Fibroblast of lung (primary cell): ENCODE measurements around the gene NCKAP5. TPM values are rescaled to one million over a fixed set of nuclear protein-coding genes. Genes with fewer than 3 reads are reported as not detected.

Experiments used
- DNase-seq, 2 donors: peaks; one replicate each; pipeline versions ENCODE4 v3.0.0 to v3.0.0-alpha.2; 2010; ENCODE audit warnings: low read depth in 2 of 2
- H2AFZ ChIP-seq: 2 replicates; pipeline ENCODE4 v1.5.1; 2012; ENCODE audit warnings: low read length, control low read depth, inconsistent platforms
- H3K27ac ChIP-seq: 2 replicates; pipeline ENCODE4 v1.5.1; 2011; ENCODE audit warnings: low read length, control low read depth; ENCODE audit not compliant: insufficient read depth
- H3K27me3 ChIP-seq: 2 replicates; pipeline ENCODE4 v1.5.1; 2011; ENCODE audit warnings: mild to moderate bottlenecking, low read length; ENCODE audit not compliant: control insufficient read depth, insufficient read depth
- H3K36me3 ChIP-seq: 2 replicates; pipeline ENCODE4 v1.5.1; 2011; ENCODE audit warnings: low read length; ENCODE audit not compliant: control insufficient read depth, insufficient read depth
- H3K4me1 ChIP-seq: 2 replicates; pipeline ENCODE4 v1.5.1; 2011; ENCODE audit warnings: low read length; ENCODE audit not compliant: control insufficient read depth, insufficient read depth; ENCODE audit errors: extremely low read depth
- H3K4me2 ChIP-seq: 2 replicates; pipeline ENCODE4 v1.5.1; 2011; ENCODE audit warnings: low read length, control low read depth; ENCODE audit not compliant: insufficient read depth; ENCODE audit errors: extremely low read depth
- H3K4me3 ChIP-seq, 4 experiments: fragments of 200-600 bp in 1 of 4; sonication (generic) in 1 of 4; replicated peaks in 1 of 4; 2 replicates each; pipeline ENCODE4 v1.5.1; 2011 to 2016; ENCODE audit warnings: low read length in 4 of 4, low read depth in 3 of 4, mild to moderate bottlenecking in 3 of 4, control low read depth in 2 of 4, inconsistent platforms in 1 of 4, mixed read lengths in 1 of 4; ENCODE audit not compliant: insufficient read depth in 1 of 4; ENCODE audit errors: control extremely low read depth in 1 of 4
- H3K79me2 ChIP-seq: 2 replicates; pipeline ENCODE4 v1.5.1; 2012; ENCODE audit warnings: mild to moderate bottlenecking, low read length, inconsistent platforms; ENCODE audit not compliant: control insufficient read depth, insufficient read depth
- H3K9ac ChIP-seq: 2 replicates; pipeline ENCODE4 v1.5.1; 2011; ENCODE audit warnings: mild to moderate bottlenecking, low read length, control low read depth; ENCODE audit not compliant: insufficient read depth
- H3K9me3 ChIP-seq: 2 replicates; pipeline ENCODE4 v1.5.1; 2012; ENCODE audit warnings: low read depth, low read length; ENCODE audit not compliant: control insufficient read depth, insufficient read depth
- H4K20me1 ChIP-seq: 2 replicates; pipeline ENCODE4 v1.5.1; 2011; ENCODE audit warnings: low read length; ENCODE audit not compliant: control insufficient read depth, insufficient read depth; ENCODE audit errors: extremely low read depth
- EZH2 ChIP-seq: IDR thresholded peaks from 2 replicates; pipeline ENCODE4 v1.5.1; 2012; ENCODE audit warnings: low read length, control low read depth, mild to moderate bottlenecking; ENCODE audit errors: missing control alignments
- polyA plus RNA-seq, 2 donors: library from polyadenylated mRNA; depleted of rRNA in 1 of 2; stranded (reverse) in 1 of 2; unstranded in 1 of 2; fragments of >200 nt; gene quantifications; 2 replicates each; pipeline ENCODE4 v1.2.1, GENCODE V29; 2011 to 2012; ENCODE audit warnings: missing spikeins in 1 of 2
- total RNA-seq: library from RNA; depleted of rRNA; stranded (reverse); fragments of >200 nt; gene quantifications from 2 replicates; pipeline ENCODE4 v1.2.1, GENCODE V29; 2014
- TF ChIP-seq, protein P1 (sequence below), 2 donors: IDR thresholded peaks in 1 of 2; conservative IDR thresholded peaks in 1 of 2; 1 replicate in 1 of 2; 2 replicates in 1 of 2; pipeline ENCODE4 v1.5.1; 2011 to 2012; ENCODE audit warnings: low read length in 2 of 2, control low read depth in 1 of 2, inconsistent platforms in 1 of 2, low read depth in 1 of 2, mild to moderate bottlenecking in 1 of 2

The NCKAP5 gene
- total and polyA plus RNA-seq, 2 donors (not counting 1 experiment from before 2014, with no cell fraction given): 2.6 to 6.2 TPM

GRCh38 chr2:132776287-132776686, 792.0 kb downstream of the NCKAP5 start:
- no peak overlapping the region for H3K9ac ChIP-seq
- no peaks in the 10 kb centered on the region for H3K9me3 ChIP-seq
- no peak for DNase-seq
- no peak overlapping the region for H3K27ac ChIP-seq
- no peaks in the 10 kb centered on the region for H4K20me1 ChIP-seq
- H3K27me3 ChIP-seq: no peaks in the 10 kb centered on the region
- TF ChIP-seq, protein P1, sequence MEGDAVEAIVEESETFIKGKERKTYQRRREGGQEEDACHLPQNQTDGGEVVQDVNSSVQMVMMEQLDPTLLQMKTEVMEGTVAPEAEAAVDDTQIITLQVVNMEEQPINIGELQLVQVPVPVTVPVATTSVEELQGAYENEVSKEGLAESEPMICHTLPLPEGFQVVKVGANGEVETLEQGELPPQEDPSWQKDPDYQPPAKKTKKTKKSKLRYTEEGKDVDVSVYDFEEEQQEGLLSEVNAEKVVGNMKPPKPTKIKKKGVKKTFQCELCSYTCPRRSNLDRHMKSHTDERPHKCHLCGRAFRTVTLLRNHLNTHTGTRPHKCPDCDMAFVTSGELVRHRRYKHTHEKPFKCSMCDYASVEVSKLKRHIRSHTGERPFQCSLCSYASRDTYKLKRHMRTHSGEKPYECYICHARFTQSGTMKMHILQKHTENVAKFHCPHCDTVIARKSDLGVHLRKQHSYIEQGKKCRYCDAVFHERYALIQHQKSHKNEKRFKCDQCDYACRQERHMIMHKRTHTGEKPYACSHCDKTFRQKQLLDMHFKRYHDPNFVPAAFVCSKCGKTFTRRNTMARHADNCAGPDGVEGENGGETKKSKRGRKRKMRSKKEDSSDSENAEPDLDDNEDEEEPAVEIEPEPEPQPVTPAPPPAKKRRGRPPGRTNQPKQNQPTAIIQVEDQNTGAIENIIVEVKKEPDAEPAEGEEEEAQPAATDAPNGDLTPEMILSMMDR (conservative IDR thresholded peaks at IDR 0.05 in 1 of 2, IDR thresholded peaks at IDR 0.05 in 1 of 2; ENCODE audit: low read depth in 1 of 2, low read length in 2 of 2): no peak
- TF ChIP-seq EZH2: no peak
- H3K36me3 ChIP-seq: no peaks in the 10 kb centered on the region
- H3K4me2 ChIP-seq: no peak overlapping the region
- no peak overlapping the region for H2AFZ ChIP-seq
- no peak overlapping the region for H3K4me3 ChIP-seq
- H3K4me1 ChIP-seq: no peaks in the 10 kb centered on the region
- H3K79me2 ChIP-seq: no peaks in the 10 kb centered on the region

DNA sequence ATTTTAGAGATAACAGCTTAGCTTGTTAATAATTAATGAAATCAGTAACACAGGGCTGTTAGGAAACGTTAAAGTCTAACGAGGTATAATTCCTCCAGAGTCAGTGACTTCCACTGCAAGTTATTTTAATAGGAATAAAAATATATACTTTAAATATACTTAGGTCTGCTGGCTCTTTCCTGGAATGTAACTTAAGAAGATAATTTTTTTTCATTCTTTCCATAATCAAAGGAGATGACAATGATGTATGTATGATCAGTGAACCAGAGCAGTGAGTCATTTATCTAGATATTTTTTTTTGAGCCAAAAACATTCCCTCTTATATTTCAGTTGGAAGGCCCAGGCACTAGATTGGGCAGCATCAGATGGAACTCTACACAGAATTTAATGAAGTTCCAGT, 794.1 kb downstream of the NCKAP5 start:
- TF ChIP-seq EZH2: no peak
- TF ChIP-seq, protein P1 (conservative IDR thresholded peaks at IDR 0.05 in 1 of 2, IDR thresholded peaks at IDR 0.05 in 1 of 2; ENCODE audit: low read depth in 1 of 2, low read length in 2 of 2): no peak

DNA sequence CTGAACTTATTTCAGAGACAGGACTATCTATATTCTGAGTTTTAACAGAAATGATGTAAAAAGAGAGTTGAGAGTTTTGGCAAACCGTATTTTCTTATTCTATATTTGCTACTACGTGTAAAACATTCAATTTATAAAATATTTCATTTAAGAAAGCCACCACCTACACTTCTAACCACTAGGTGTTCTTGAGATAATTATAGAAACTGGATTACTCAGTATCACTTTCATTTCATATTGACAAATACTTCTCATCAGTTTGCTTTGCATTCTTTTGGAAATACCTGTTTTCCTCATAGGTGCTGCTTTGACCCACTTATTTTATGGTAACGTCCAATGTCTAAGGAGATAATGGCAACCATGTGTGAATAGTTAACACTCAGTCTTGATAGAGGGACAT, 794.9 kb downstream of the NCKAP5 start:
- Histone ChIP-seq H3K4me2 (no peak overlapping the region), H3K4me1 (no peaks in the 10 kb centered on the region), H3K9me3 (no peaks in the 10 kb centered on the region), H3K79me2 (no peaks in the 10 kb centered on the region), H2AFZ (no peak overlapping the region), H3K27ac (no peak overlapping the region), H3K36me3 (no peaks in the 10 kb centered on the region), H3K9ac (no peak overlapping the region), H3K27me3 (no peaks in the 10 kb centered on the region), H4K20me1 (no peaks in the 10 kb centered on the region), H3K4me3 (no peak overlapping the region)
- TF ChIP-seq, protein P1 (conservative IDR thresholded peaks at IDR 0.05 in 1 of 2, IDR thresholded peaks at IDR 0.05 in 1 of 2; ENCODE audit: low read depth in 1 of 2, low read length in 2 of 2): no peak
- TF ChIP-seq EZH2: no peak
- DNase-seq: no peak

More for the DNA sequence above, 794.1 kb downstream of the NCKAP5 start:
- Histone ChIP-seq H3K79me2 (no peaks in the 10 kb centered on the region), H3K9me3 (no peaks in the 10 kb centered on the region), H3K36me3 (no peaks in the 10 kb centered on the region), H3K27ac (no peak overlapping the region), H3K4me1 (no peaks in the 10 kb centered on the region), H4K20me1 (no peaks in the 10 kb centered on the region), H3K9ac (no peak overlapping the region), H3K4me2 (no peak overlapping the region), H2AFZ (no peak overlapping the region), H3K4me3 (no peak overlapping the region), H3K27me3 (no peaks in the 10 kb centered on the region)
- peak in 1 of 2 donors; percentile 64 for DNase-seq
